Measurements from ENCODE around the gene PLEKHM2. TPM values are rescaled to one million over a fixed set of nuclear protein-coding genes. Genes with fewer than 3 reads are reported as not detected.
A peak's percentile ranks its signal among the peaks of the same experiment; 100 is the strongest.

PLEKHM2 gene
- total and polyA plus RNA-seq, 2 of the 4 experiments (the other 2 are of a cell fraction) = 24.7 to 48.0 TPM

- Histone ChIP-seq H2AFZ (replicated peaks; ENCODE audit: low read length, poor library complexity) (peak overlapping the region; percentile 80), H2BK20ac (ENCODE audit: low read depth, low read length) (no peak overlapping the region), H3K27me3 (ENCODE audit: control insufficient read depth, insufficient read depth, low read length) (no peaks in the 10 kb centered on the region), H3K4me2 (ENCODE audit: low read depth, low read length) (peak overlapping the region; percentile 51), H3K18ac (ENCODE audit: low read depth, low read length) (peak overlapping the region; percentile 22), H2AK5ac (ENCODE audit: low read depth, low read length) (peak overlapping the region; percentile 82), H3K36me3 (ENCODE audit: control insufficient read depth, insufficient read depth, low read length) (peaks cover 4% of the 10 kb centered on the region; the same call in 1 of the 2 replicates), H3K27ac (ENCODE audit: insufficient read depth, low read length) (peak overlapping the region; percentile 76), H3K9me1 (ENCODE audit: insufficient read depth, low read length) (peaks cover 11% of the 10 kb centered on the region), H3K4me1 (ENCODE audit: control insufficient read depth, insufficient read depth, low read length) (peaks cover 16% of the 10 kb centered on the region; the same call in 1 of the 2 replicates), H2BK15ac (ENCODE audit: low read depth, low read length) (peak overlapping the region; percentile 42; the same call in 2 of the 3 replicates), H4K91ac (ENCODE audit: insufficient read depth, low read depth, low read length) (peak overlapping the region; percentile 87), H3K9me3 (ENCODE audit: control insufficient read depth, insufficient read depth, low read length) (no peaks in the 10 kb centered on the region), H4K8ac (ENCODE audit: low read depth in 2 of 2, low read length in 2 of 2) (peak overlapping the region; percentile 33 to 91; a peak in 2 of 4 replicates), H3K56ac (ENCODE audit: extremely low read depth, insufficient read depth, low read length) (peak overlapping the region; percentile 60), H4K20me1 (ENCODE audit: insufficient read depth, low read length) (peaks cover 28% of the 10 kb centered on the region), H3K9ac (ENCODE audit: low read depth, low read length) (peak overlapping the region; percentile 26; the same call in 1 of the 2 replicates), H3K14ac (replicated peaks; ENCODE audit: low read depth, low read length) (peak overlapping the region; percentile 91), H2BK120ac (ENCODE audit: low read depth, low read length) (peak overlapping the region; percentile 80), H3K79me1 (ENCODE audit: low read depth in 1 of 2, low read length in 2 of 2) (peaks cover 43 to 71% of the 10 kb centered on the region in 2 experiments), H2AK9ac (replicated peaks; ENCODE audit: low read depth, low read length, poor library complexity) (peak overlapping the region; percentile 43), H4K5ac (ENCODE audit: low read depth, low read length) (peak overlapping the region; percentile 43), H3K4me3 (ENCODE audit: insufficient read depth, low read depth, low read length) (no peak overlapping the region), H2BK5ac (ENCODE audit: low read depth, low read length, poor library complexity, severe bottlenecking) (peak overlapping the region; percentile 49), H3K4ac (ENCODE audit: low read depth, low read length) (peak overlapping the region; percentile 93), H3K23ac (ENCODE audit: low read depth, low read length) (peak overlapping the region; percentile 96)
- ATAC-seq (ENCODE audit: low read depth) (peak; percentile 97), DNase-seq (peak; percentile 91)
- intact Hi-C loops (cut with micrococcal nuclease) (loop anchor here (5.0 kb wide), 2 partner anchors 86 to 106 kb away; partner anchors contain the start of gene DDI2), dilution Hi-C loops (cut with HindIII; ENCODE audit: low sequenced_read_pairs, unreplicated experiment) (no loop called here), in situ Hi-C loops (cut with MboI; ENCODE audit: low sequenced_read_pairs) (no loop called here)
- TF ChIP-seq SMC3 (IDR thresholded peaks at IDR 0.05; ENCODE audit: low read depth, low read length) = peak; percentile 14; the same call in 1 of the 2 replicates
- no peak for TF ChIP-seq CEBPB (IDR thresholded peaks at IDR 0.05; ENCODE audit: low read depth, low read length)
- no peak for TF ChIP-seq RFX5 (IDR thresholded peaks at IDR 0.05; ENCODE audit: low read depth, low read length)
- TF ChIP-seq FOS (IDR thresholded peaks at IDR 0.05; ENCODE audit: low read depth, low read length) = peak; percentile 28; the same call in 1 of the 2 replicates
- no peak for TF ChIP-seq MAZ (IDR thresholded peaks at IDR 0.05; ENCODE audit: borderline replicate concordance, low read depth, low read length)
- TF ChIP-seq USF2 (IDR thresholded peaks at IDR 0.05; ENCODE audit: low read depth, low read length) = peak; percentile 43; the same call in 1 of the 2 replicates
- no peak for TF ChIP-seq MXI1 (IDR thresholded peaks at IDR 0.05; ENCODE audit: borderline replicate concordance, low read depth, low read length)
- TF ChIP-seq CTCF (conservative IDR thresholded peaks at IDR 0.05; ENCODE audit: low read depth, low read length) = no peak
- TF ChIP-seq RAD21 (IDR thresholded peaks at IDR 0.05; ENCODE audit: low read length) = peak; percentile 2; the same call in 1 of the 2 replicates
- TF ChIP-seq MAFK (IDR thresholded peaks at IDR 0.05; ENCODE audit: low read depth, low read length) = peak; percentile 83
- peak; percentile 69 for TF ChIP-seq BHLHE40 (IDR thresholded peaks at IDR 0.05; ENCODE audit: low read depth, low read length)
- TF ChIP-seq ELK1 (IDR thresholded peaks at IDR 0.05; ENCODE audit: borderline replicate concordance, low read depth, low read length) = no peak
- no peak for TF ChIP-seq RCOR1 (IDR thresholded peaks at IDR 0.05; ENCODE audit: insufficient replicate concordance, low read length)
- peak; percentile 38; the same call in 1 of the 2 replicates for TF ChIP-seq POLR2A (IDR thresholded peaks at IDR 0.05; ENCODE audit: low read depth, low read length)
- TF ChIP-seq CHD1 (IDR thresholded peaks at IDR 0.05; ENCODE audit: low read depth, low read length) = no peak
- no peak for TF ChIP-seq NFE2L2 (IDR thresholded peaks at IDR 0.05; ENCODE audit: low read depth, low read length)
- no CpG with 5 or more reads among the region's 9 CpGs for WGBS, 2 experiments (ENCODE audit: extremely low coverage in 2 of 2, insufficient read length in 1 of 2)
- BruUV-seq (replicated peaks) = no TSS peak
- ChIA-PET POLR2A (ENCODE audit: unreplicated experiment) (no interaction called here), CTCF (no interaction called here)
These were observed 19.4 kb downstream of the PLEKHM2 start for GRCh38 chr1:15703562-15703961.

All from IMR-90 (cell line).